HEK293 (cell line): ENCODE data around the gene PPP1R11.

Experiments
- CTCF ChIA-PET: fragments of 350-600 bp; formaldehyde crosslinking; extraction: SDS; loops from one replicate; lab custom pipeline; 2021; ENCODE audit warnings: antibody characterized with exemption; lab: Yijun Ruan, JAX
- POLR2A ChIA-PET: fragments of 300-600 bp; formaldehyde crosslinking; extraction: SDS; loops from one replicate; lab custom pipeline; 2020; ENCODE audit warnings: antibody characterized with exemption, inconsistent platforms; lab: Yijun Ruan, JAX
- H3K27ac ChIP-seq: fragments of 200-500 bp; sonication (Bioruptor generic); 2 replicates; pipeline ENCODE4 v1.5.1; 2014; ENCODE audit warnings: low read depth, low read length, control low read depth, inconsistent platforms; ENCODE audit errors: extremely low read depth
- H3K36me3 ChIP-seq, 2 experiments: fragments of 200-500 bp in 1 of 2; sonication (Bioruptor generic) in 1 of 2; 1 replicate in 1 of 2; 2 replicates in 1 of 2; pipeline ENCODE4 v1.5.1; 2014 to 2017; ENCODE audit warnings: inconsistent platforms in 2 of 2, low read length in 2 of 2; ENCODE audit not compliant: control insufficient read depth in 2 of 2, insufficient read depth in 1 of 2
- H3K4me1 ChIP-seq: fragments of 200-500 bp; sonication (Bioruptor generic); 2 replicates; pipeline ENCODE4 v1.5.1; 2014; ENCODE audit warnings: mild to moderate bottlenecking, low read length, inconsistent platforms; ENCODE audit not compliant: control insufficient read depth, insufficient read depth
- H3K4me3 ChIP-seq: 2 replicates; pipeline ENCODE4 v1.5.1; 2011; ENCODE audit warnings: low read depth, mild to moderate bottlenecking, control low read depth, low read length, moderate library complexity
- H3K9me3 ChIP-seq: fragments of 200-500 bp; sonication (Bioruptor generic); 2 replicates; pipeline ENCODE4 v1.5.1; 2014; ENCODE audit warnings: low read depth, low read length, inconsistent platforms; ENCODE audit not compliant: control insufficient read depth, insufficient read depth
- BCL11A ChIP-seq: fragments of 450-650 bp; formaldehyde crosslinking; IDR thresholded peaks from 2 replicates; pipeline ENCODE4 v1.5.1; 2016; ENCODE audit warnings: low read depth, missing biosample characterization, missing genetic modification characterization
- GFI1B ChIP-seq: fragments of 450-650 bp; formaldehyde crosslinking; IDR thresholded peaks from 2 replicates; pipeline ENCODE4 v1.5.1; 2016; ENCODE audit warnings: missing biosample characterization, missing genetic modification characterization
- GLIS1 ChIP-seq: fragments of 450-650 bp; formaldehyde crosslinking; IDR thresholded peaks from 2 replicates; pipeline ENCODE4 v1.5.1; 2016; ENCODE audit warnings: missing biosample characterization, missing genetic modification characterization
- SALL2 ChIP-seq: fragments of 450-650 bp; formaldehyde crosslinking; IDR thresholded peaks from 2 replicates; pipeline ENCODE4 v1.5.0; 2017; ENCODE audit warnings: missing biosample characterization, mild to moderate bottlenecking, missing genetic modification characterization, borderline replicate concordance
- ZBTB7A ChIP-seq: fragments of 450-650 bp; formaldehyde crosslinking; IDR thresholded peaks from 2 replicates; pipeline ENCODE4 v1.5.1; 2016; ENCODE audit warnings: low read depth, missing biosample characterization, missing genetic modification characterization
- ZNF174 ChIP-seq: fragments of 450-650 bp; formaldehyde crosslinking; IDR thresholded peaks from 2 replicates; pipeline ENCODE4 v1.5.0; 2017; ENCODE audit warnings: missing biosample characterization, mild to moderate bottlenecking, missing genetic modification characterization
- ZNF394 ChIP-seq: fragments of 450-650 bp; formaldehyde crosslinking; IDR thresholded peaks from 2 replicates; pipeline ENCODE4 v1.5.1; 2016; ENCODE audit warnings: missing biosample characterization, missing genetic modification characterization, mild to moderate bottlenecking, moderate library complexity, borderline replicate concordance
- ZNF433 ChIP-seq: fragments of 450-650 bp; formaldehyde crosslinking; IDR thresholded peaks from 2 replicates; pipeline ENCODE4 v1.5.1; 2016; ENCODE audit warnings: missing biosample characterization, missing genetic modification characterization, low read depth
- ZNF521 ChIP-seq: fragments of 450-650 bp; formaldehyde crosslinking; IDR thresholded peaks from 2 replicates; pipeline ENCODE4 v1.5.1; 2017; ENCODE audit warnings: missing biosample characterization, mild to moderate bottlenecking, missing genetic modification characterization
- ZNF621 ChIP-seq: fragments of 450-650 bp; formaldehyde crosslinking; IDR thresholded peaks from 2 replicates; pipeline ENCODE4 v1.5.1; 2017; ENCODE audit warnings: missing biosample characterization, missing genetic modification characterization
- ZNF658 ChIP-seq: fragments of 450-650 bp; formaldehyde crosslinking; IDR thresholded peaks from 2 replicates; pipeline ENCODE4; 2016; ENCODE audit warnings: missing biosample characterization, missing genetic modification characterization
- ZNF768 ChIP-seq: fragments of 450-650 bp; formaldehyde crosslinking; IDR thresholded peaks from 2 replicates; pipeline ENCODE4 v1.5.1; 2018; ENCODE audit warnings: missing biosample characterization, mild to moderate bottlenecking, missing genetic modification characterization
- ZSCAN16 ChIP-seq: fragments of 450-650 bp; formaldehyde crosslinking; IDR thresholded peaks from 2 replicates; pipeline ENCODE4 v1.5.1; 2016; ENCODE audit warnings: missing biosample characterization, missing genetic modification characterization
- ZSCAN23 ChIP-seq: fragments of 450-650 bp; formaldehyde crosslinking; IDR thresholded peaks from 2 replicates; pipeline ENCODE4 v1.5.1; 2016; ENCODE audit warnings: missing biosample characterization, missing genetic modification characterization
- TF ChIP-seq, protein P1 (sequence below): fragments of 450-650 bp; formaldehyde crosslinking; conservative IDR thresholded peaks from 2 replicates; pipeline ENCODE4 v1.5.1; 2016; ENCODE audit warnings: low read depth, missing biosample characterization, missing genetic modification characterization
- TF ChIP-seq, protein P2 (sequence below): fragments of 450-650 bp; formaldehyde crosslinking; IDR thresholded peaks from 2 replicates; pipeline ENCODE4 v1.5.1; 2016; ENCODE audit warnings: missing biosample characterization, missing genetic modification characterization
- TF ChIP-seq, protein P3 (sequence below): fragments of 450-650 bp; formaldehyde crosslinking; IDR thresholded peaks from 2 replicates; pipeline ENCODE4 v1.5.1; 2016; ENCODE audit warnings: missing biosample characterization, missing genetic modification characterization
- TF ChIP-seq, protein P4 (sequence below): sonication (generic); formaldehyde crosslinking; IDR thresholded peaks from 2 replicates; pipeline ENCODE4 v1.8.1; 2022; ENCODE audit warnings: mild to moderate bottlenecking, moderate library complexity, missing genetic modification reagents
- TF ChIP-seq, protein P5 (sequence below): fragments of 450-650 bp; formaldehyde crosslinking; IDR thresholded peaks from 2 replicates; pipeline ENCODE4 v1.5.1; 2016; ENCODE audit warnings: missing biosample characterization, missing genetic modification characterization
- TF ChIP-seq, protein P6 (sequence below): fragments of 450-650 bp; formaldehyde crosslinking; IDR thresholded peaks from 2 replicates; pipeline ENCODE4 v1.5.1; 2017; ENCODE audit warnings: missing biosample characterization, missing genetic modification characterization

The PPP1R11 gene

DNA sequence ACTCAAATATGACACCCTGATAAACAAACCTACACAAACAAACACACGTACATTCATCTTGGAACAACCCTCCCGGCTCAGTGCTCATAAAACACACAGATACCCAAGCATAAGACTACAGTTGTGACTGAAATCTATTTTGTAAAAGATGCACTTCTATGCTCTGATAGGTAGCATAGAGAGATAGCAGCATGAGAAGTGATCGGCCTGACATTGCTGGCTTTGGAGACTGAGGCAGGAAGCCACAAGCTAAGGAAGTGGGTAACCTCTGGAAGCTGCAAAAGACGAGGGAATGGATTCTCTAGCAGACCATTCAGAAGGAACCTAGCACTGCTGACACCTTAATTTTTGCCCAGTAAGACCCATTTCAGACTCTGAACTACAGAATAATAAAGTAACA is 10.2 kb downstream of the PPP1R11 start:
- Histone ChIP-seq H3K27ac (no peak overlapping the region), H3K4me3 (no peak overlapping the region), H3K9me3 (no peaks in the 10 kb centered on the region), H3K36me3 (no peaks in the 10 kb centered on the region), H3K4me1 (peaks cover 6% of the 10 kb centered on the region; the same call in 1 of the 2 replicates)
- CTCF ChIA-PET = interaction anchor here (1.0 to 2.2 kb wide), 5 partner anchors 9 to 55 kb away, joined by 3 to 8 read pairs (median 4); partner anchors contain the start of gene POLR1H
- POLR2A ChIA-PET = interaction anchor here (1.0 kb wide), 1 partner anchor 10 kb away, joined by 3 read pairs; no protein-coding TSS in a partner anchor
- TF ChIP-seq, protein P1, sequence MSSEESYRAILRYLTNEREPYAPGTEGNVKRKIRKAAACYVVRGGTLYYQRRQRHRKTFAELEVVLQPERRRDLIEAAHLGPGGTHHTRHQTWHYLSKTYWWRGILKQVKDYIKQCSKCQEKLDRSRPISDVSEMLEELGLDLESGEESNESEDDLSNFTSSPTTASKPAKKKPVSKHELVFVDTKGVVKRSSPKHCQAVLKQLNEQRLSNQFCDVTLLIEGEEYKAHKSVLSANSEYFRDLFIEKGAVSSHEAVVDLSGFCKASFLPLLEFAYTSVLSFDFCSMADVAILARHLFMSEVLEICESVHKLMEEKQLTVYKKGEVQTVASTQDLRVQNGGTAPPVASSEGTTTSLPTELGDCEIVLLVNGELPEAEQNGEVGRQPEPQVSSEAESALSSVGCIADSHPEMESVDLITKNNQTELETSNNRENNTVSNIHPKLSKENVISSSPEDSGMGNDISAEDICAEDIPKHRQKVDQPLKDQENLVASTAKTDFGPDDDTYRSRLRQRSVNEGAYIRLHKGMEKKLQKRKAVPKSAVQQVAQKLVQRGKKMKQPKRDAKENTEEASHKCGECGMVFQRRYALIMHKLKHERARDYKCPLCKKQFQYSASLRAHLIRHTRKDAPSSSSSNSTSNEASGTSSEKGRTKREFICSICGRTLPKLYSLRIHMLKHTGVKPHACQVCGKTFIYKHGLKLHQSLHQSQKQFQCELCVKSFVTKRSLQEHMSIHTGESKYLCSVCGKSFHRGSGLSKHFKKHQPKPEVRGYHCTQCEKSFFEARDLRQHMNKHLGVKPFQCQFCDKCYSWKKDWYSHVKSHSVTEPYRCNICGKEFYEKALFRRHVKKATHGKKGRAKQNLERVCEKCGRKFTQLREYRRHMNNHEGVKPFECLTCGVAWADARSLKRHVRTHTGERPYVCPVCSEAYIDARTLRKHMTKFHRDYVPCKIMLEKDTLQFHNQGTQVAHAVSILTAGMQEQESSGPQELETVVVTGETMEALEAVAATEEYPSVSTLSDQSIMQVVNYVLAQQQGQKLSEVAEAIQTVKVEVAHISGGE (tag by site-specific recombination) = no peak
- TF ChIP-seq ZNF621 (no peak), ZNF658 (tag by site-specific recombination) (no peak), ZBTB7A (tag by site-specific recombination) (no peak), BCL11A (tag by site-specific recombination) (no peak), ZSCAN16 (tag by site-specific recombination) (no peak), GFI1B (tag by site-specific recombination) (no peak), ZNF433 (tag by site-specific recombination) (no peak), SALL2 (tag by site-specific recombination) (no peak), GLIS1 (tag by site-specific recombination) (no peak), ZSCAN23 (tag by site-specific recombination) (no peak), ZNF174 (tag by site-specific recombination) (no peak), ZNF394 (tag by site-specific recombination) (no peak), ZNF521 (tag by site-specific recombination) (no peak), ZNF768 (no peak)
- TF ChIP-seq, protein P2, sequence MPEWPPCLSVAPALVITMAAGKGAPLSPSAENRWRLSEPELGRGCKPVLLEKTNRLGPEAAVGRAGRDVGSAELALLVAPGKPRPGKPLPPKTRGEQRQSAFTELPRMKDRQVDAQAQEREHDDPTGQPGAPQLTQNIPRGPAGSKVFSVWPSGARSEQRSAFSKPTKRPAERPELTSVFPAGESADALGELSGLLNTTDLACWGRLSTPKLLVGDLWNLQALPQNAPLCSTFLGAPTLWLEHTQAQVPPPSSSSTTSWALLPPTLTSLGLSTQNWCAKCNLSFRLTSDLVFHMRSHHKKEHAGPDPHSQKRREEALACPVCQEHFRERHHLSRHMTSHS = no peak
- TF ChIP-seq, protein P3, sequence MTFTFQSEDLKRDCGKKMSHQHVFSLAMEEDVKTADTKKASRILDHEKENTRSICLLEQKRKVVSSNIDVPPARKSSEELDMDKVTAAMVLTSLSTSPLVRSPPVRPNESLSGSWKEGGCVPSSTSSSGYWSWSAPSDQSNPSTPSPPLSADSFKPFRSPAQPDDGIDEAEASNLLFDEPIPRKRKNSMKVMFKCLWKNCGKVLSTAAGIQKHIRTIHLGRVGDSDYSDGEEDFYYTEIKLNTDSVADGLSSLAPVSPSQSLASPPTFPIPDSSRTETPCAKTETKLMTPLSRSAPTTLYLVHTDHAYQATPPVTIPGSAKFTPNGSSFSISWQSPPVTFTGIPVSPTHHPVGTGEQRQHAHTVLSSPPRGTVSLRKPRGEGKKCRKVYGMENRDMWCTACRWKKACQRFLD (tag by site-specific recombination) = no peak
- TF ChIP-seq, protein P4, sequence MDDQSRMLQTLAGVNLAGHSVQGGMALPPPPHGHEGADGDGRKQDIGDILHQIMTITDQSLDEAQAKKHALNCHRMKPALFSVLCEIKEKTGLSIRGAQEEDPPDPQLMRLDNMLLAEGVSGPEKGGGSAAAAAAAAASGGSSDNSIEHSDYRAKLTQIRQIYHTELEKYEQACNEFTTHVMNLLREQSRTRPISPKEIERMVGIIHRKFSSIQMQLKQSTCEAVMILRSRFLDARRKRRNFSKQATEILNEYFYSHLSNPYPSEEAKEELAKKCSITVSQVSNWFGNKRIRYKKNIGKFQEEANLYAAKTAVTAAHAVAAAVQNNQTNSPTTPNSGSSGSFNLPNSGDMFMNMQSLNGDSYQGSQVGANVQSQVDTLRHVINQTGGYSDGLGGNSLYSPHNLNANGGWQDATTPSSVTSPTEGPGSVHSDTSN (CRISPR knock-in tag) = no peak
- TF ChIP-seq, protein P5, sequence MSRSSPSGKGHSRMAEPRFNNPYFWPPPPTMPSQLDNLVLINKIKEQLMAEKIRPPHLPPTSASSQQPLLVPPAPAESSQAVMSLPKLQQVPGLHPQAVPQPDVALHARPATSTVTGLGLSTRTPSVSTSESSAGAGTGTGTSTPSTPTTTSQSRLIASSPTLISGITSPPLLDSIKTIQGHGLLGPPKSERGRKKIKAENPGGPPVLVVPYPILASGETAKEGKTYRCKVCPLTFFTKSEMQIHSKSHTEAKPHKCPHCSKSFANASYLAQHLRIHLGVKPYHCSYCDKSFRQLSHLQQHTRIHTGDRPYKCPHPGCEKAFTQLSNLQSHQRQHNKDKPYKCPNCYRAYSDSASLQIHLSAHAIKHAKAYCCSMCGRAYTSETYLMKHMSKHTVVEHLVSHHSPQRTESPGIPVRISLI (tag by site-specific recombination) = no peak
- TF ChIP-seq, protein P6, sequence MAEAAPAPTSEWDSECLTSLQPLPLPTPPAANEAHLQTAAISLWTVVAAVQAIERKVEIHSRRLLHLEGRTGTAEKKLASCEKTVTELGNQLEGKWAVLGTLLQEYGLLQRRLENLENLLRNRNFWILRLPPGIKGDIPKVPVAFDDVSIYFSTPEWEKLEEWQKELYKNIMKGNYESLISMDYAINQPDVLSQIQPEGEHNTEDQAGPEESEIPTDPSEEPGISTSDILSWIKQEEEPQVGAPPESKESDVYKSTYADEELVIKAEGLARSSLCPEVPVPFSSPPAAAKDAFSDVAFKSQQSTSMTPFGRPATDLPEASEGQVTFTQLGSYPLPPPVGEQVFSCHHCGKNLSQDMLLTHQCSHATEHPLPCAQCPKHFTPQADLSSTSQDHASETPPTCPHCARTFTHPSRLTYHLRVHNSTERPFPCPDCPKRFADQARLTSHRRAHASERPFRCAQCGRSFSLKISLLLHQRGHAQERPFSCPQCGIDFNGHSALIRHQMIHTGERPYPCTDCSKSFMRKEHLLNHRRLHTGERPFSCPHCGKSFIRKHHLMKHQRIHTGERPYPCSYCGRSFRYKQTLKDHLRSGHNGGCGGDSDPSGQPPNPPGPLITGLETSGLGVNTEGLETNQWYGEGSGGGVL (tag by site-specific recombination) = no peak
